ENCODE measurements around the gene REEP5. TPM values are rescaled to one million over a fixed set of nuclear protein-coding genes. Genes with fewer than 3 reads are reported as not detected.

Gene REEP5
- total and polyA plus RNA-seq, 4 donors = 41.5 to 182 (median 44.0) TPM

GRCh38 chr5:112921026-112921832 lies 798 bp downstream of the REEP5 start:
- Histone ChIP-seq H3K27me3 (ENCODE audit: control insufficient read depth in 4 of 4, insufficient read depth in 4 of 4, low read length in 3 of 4) (no peaks in the 10 kb centered on the region), H3K4me1 (ENCODE audit: control insufficient read depth in 4 of 4, insufficient read depth in 4 of 4, low read length in 3 of 4) (peaks cover 1 to 17% (median 11%) of the 10 kb centered on the region in 4 donors), H3K27ac (ENCODE audit: low read depth in 1 of 2, low read length in 2 of 2) (peak overlapping the region; percentile 90 to 96), H3K36me3 (ENCODE audit: control insufficient read depth in 4 of 4, insufficient read depth in 3 of 4, low read depth in 1 of 4, low read length in 3 of 4) (peaks cover 0 to 13% (median 3%) of the 10 kb centered on the region in 4 donors), H3K9me3 (ENCODE audit: control insufficient read depth in 4 of 4, low read length in 3 of 4) (no peaks in the 10 kb centered on the region), H3K9ac (ENCODE audit: low read depth in 1 of 2, low read length in 2 of 2) (peak overlapping the region; percentile 77 to 84), H3K4me3 (ENCODE audit: low read depth in 1 of 3, low read length in 3 of 3) (peak overlapping the region; percentile 89 to 93 (median 90))
- DNase-seq (ENCODE audit: low spot score) = peak; percentile 71
- under 1% methylated on average over 68 of the region's 68 CpGs for WGBS
- TF ChIP-seq YY1 (IDR thresholded peaks at IDR 0.05) (peak; percentile 43), MAX (IDR thresholded peaks at IDR 0.05) (peak; percentile 18), ATF3 (IDR thresholded peaks at IDR 0.05) (no peak), RAD21 (IDR thresholded peaks at IDR 0.05) (no peak)

- no peak overlapping the region for H3K4me3 ChIP-seq (ENCODE audit: low read depth in 1 of 3, low read length in 3 of 3)
- WGBS = 94% methylated on average over 6 of the region's 6 CpGs
Measured at GRCh38 chr5:112919972-112920371, 2.1 kb downstream of the REEP5 start.

More at GRCh38 chr5:112919972-112920371, 2.1 kb downstream of the REEP5 start:
- Histone ChIP-seq H3K4me1 (ENCODE audit: control insufficient read depth in 4 of 4, insufficient read depth in 4 of 4, low read length in 3 of 4) (peaks cover 1 to 17% (median 11%) of the 10 kb centered on the region in 4 donors), H3K9ac (ENCODE audit: low read depth in 1 of 2, low read length in 2 of 2) (no peak overlapping the region), H3K27me3 (ENCODE audit: control insufficient read depth in 4 of 4, insufficient read depth in 4 of 4, low read length in 3 of 4) (no peaks in the 10 kb centered on the region), H3K27ac (ENCODE audit: low read depth in 1 of 2, low read length in 2 of 2) (no peak overlapping the region), H3K9me3 (ENCODE audit: control insufficient read depth in 4 of 4, low read length in 3 of 4) (no peaks in the 10 kb centered on the region), H3K36me3 (ENCODE audit: control insufficient read depth in 4 of 4, insufficient read depth in 3 of 4, low read depth in 1 of 4, low read length in 3 of 4) (peaks cover 0 to 13% (median 7%) of the 10 kb centered on the region in 4 donors)
- TF ChIP-seq FOXA1 (IDR thresholded peaks at IDR 0.05) (no peak), TAF1 (conservative IDR thresholded peaks at IDR 0.05) (no peak), ATF3 (IDR thresholded peaks at IDR 0.05) (no peak), EGR1 (IDR thresholded peaks at IDR 0.05; ENCODE audit: low read depth in 2 of 2) (no peak), NR2F2 (IDR thresholded peaks at IDR 0.05) (no peak), YY1 (IDR thresholded peaks at IDR 0.05) (no peak), CTCF (IDR thresholded peaks at IDR 0.05; ENCODE audit: low read depth, low read length, missing input control) (no peak), RXRA (IDR thresholded peaks at IDR 0.05) (no peak), ZBTB33 (IDR thresholded peaks at IDR 0.05) (no peak)
- DNase-seq (ENCODE audit: low spot score) = no peak
